IPS-18a (cell line): ENCODE data around the gene TMEM123.

Source experiments
- H3K27ac ChIP-seq: one replicate; pipeline ENCODE4 v1.5.1; 2013; ENCODE audit warnings: low read length
- H3K27me3 ChIP-seq: one replicate; pipeline ENCODE4 v1.6.1; 2013; ENCODE audit warnings: mild to moderate bottlenecking, low read length; ENCODE audit not compliant: control insufficient read depth, insufficient read depth
- H3K36me3 ChIP-seq: one replicate; pipeline ENCODE4 v1.6.1; 2013; ENCODE audit warnings: low read depth, low read length; ENCODE audit not compliant: control insufficient read depth
- H3K4me1 ChIP-seq: one replicate; pipeline ENCODE4 v1.6.1; 2013; ENCODE audit warnings: low read depth, low read length; ENCODE audit not compliant: control insufficient read depth
- H3K4me3 ChIP-seq: one replicate; pipeline ENCODE4 v1.5.1; 2013; ENCODE audit warnings: low read length
- H3K9ac ChIP-seq: one replicate; pipeline ENCODE4 v1.6.1; 2013; ENCODE audit warnings: mild to moderate bottlenecking, low read length, moderate library complexity
- H3K9me3 ChIP-seq: one replicate; pipeline ENCODE4 v1.6.1; 2013; ENCODE audit warnings: low read depth, low read length; ENCODE audit not compliant: control insufficient read depth

Gene TMEM123

DNA sequence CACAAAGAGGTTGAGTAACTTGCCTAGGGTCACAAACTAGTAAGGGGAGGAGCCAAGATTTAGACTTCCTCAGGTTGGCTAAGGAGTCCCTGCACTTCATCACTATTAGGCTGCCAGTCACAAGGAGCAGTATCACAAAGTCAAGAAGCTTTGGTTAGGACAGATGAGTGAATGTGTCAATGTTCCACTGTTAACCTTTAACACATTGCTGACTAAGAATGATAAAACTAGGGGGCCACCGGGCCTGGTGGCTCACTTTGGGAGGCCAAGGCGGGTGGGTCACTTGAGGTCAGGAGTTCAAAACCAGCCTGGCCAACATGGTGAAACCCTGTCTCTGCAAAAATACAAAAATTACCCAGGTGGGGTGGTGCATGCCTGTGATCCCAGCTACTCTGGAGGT is 32.0 kb downstream of the TMEM123 start:
- Histone ChIP-seq H3K9me3 (peaks cover 6% of the 10 kb centered on the region), H3K27me3 (no peaks in the 10 kb centered on the region), H3K27ac (no peak overlapping the region), H3K36me3 (no peaks in the 10 kb centered on the region), H3K9ac (no peak overlapping the region), H3K4me3 (no peak overlapping the region), H3K4me1 (no peaks in the 10 kb centered on the region)

GRCh38 chr11:102419181-102419580 is 33.4 kb downstream of the TMEM123 start:
- no peak overlapping the region for H3K4me3 ChIP-seq
- H3K27ac ChIP-seq = no peak overlapping the region
- H3K4me1 ChIP-seq = no peaks in the 10 kb centered on the region
- peaks cover 6% of the 10 kb centered on the region for H3K9me3 ChIP-seq
- no peaks in the 10 kb centered on the region for H3K36me3 ChIP-seq
- no peaks in the 10 kb centered on the region for H3K27me3 ChIP-seq
- no peak overlapping the region for H3K9ac ChIP-seq

- no peaks in the 10 kb centered on the region for H3K36me3 ChIP-seq
- H3K9ac ChIP-seq = no peak overlapping the region
- H3K4me1 ChIP-seq = no peaks in the 10 kb centered on the region
- H3K27me3 ChIP-seq = no peaks in the 10 kb centered on the region
- H3K9me3 ChIP-seq = peaks cover 6% of the 10 kb centered on the region
- H3K27ac ChIP-seq = no peak overlapping the region
- no peak overlapping the region for H3K4me3 ChIP-seq
These were observed 35.6 kb downstream of the TMEM123 start for GRCh38 chr11:102416976-102417375.

- no peaks in the 10 kb centered on the region for H3K36me3 ChIP-seq
These were observed 37.2 kb downstream of the TMEM123 start for GRCh38 chr11:102415304-102415916.

GRCh38 chr11:102414559-102414958 is 38.0 kb downstream of the TMEM123 start:
- Histone ChIP-seq H3K4me3 (no peak overlapping the region), H3K4me1 (no peaks in the 10 kb centered on the region), H3K27ac (no peak overlapping the region), H3K36me3 (no peaks in the 10 kb centered on the region), H3K9me3 (peaks cover 6% of the 10 kb centered on the region), H3K27me3 (no peaks in the 10 kb centered on the region), H3K9ac (no peak overlapping the region)

More at GRCh38 chr11:102415304-102415916, 37.2 kb downstream of the TMEM123 start:
- H3K4me3 ChIP-seq = no peak overlapping the region
- H3K4me1 ChIP-seq = no peaks in the 10 kb centered on the region
- H3K9me3 ChIP-seq = peaks cover 6% of the 10 kb centered on the region
- H3K27me3 ChIP-seq = no peaks in the 10 kb centered on the region
- H3K9ac ChIP-seq = no peak overlapping the region
- no peak overlapping the region for H3K27ac ChIP-seq

- Histone ChIP-seq H3K36me3 (no peaks in the 10 kb centered on the region), H3K27ac (no peak overlapping the region), H3K9me3 (peaks cover 6% of the 10 kb centered on the region), H3K9ac (no peak overlapping the region), H3K4me3 (no peak overlapping the region), H3K27me3 (no peaks in the 10 kb centered on the region), H3K4me1 (no peaks in the 10 kb centered on the region)
These were observed 39.1 kb downstream of the TMEM123 start for GRCh38 chr11:102413497-102413896.

- Histone ChIP-seq H3K27me3 (no peaks in the 10 kb centered on the region), H3K36me3 (no peaks in the 10 kb centered on the region), H3K27ac (no peak overlapping the region), H3K4me3 (no peak overlapping the region), H3K9me3 (no peaks in the 10 kb centered on the region), H3K9ac (no peak overlapping the region), H3K4me1 (no peaks in the 10 kb centered on the region)
These were observed 41.4 kb downstream of the TMEM123 start for GRCh38 chr11:102411142-102411541.

- no peaks in the 10 kb centered on the region for H3K36me3 ChIP-seq
- H3K27me3 ChIP-seq = no peaks in the 10 kb centered on the region
- H3K9me3 ChIP-seq = no peaks in the 10 kb centered on the region
- no peaks in the 10 kb centered on the region for H3K4me1 ChIP-seq
- no peak overlapping the region for H3K27ac ChIP-seq
- H3K9ac ChIP-seq = no peak overlapping the region
- H3K4me3 ChIP-seq = no peak overlapping the region
These were observed 42.2 kb downstream of the TMEM123 start for GRCh38 chr11:102410382-102410784.

- Histone ChIP-seq H3K4me3 (no peak overlapping the region), H3K36me3 (no peaks in the 10 kb centered on the region), H3K27me3 (no peaks in the 10 kb centered on the region), H3K4me1 (no peaks in the 10 kb centered on the region), H3K9me3 (no peaks in the 10 kb centered on the region), H3K9ac (no peak overlapping the region), H3K27ac (no peak overlapping the region)
These were observed 44.2 kb downstream of the TMEM123 start for GRCh38 chr11:102408339-102408738.

- Histone ChIP-seq H3K9ac (no peak overlapping the region), H3K4me1 (no peaks in the 10 kb centered on the region), H3K9me3 (no peaks in the 10 kb centered on the region), H3K4me3 (no peak overlapping the region), H3K27me3 (no peaks in the 10 kb centered on the region), H3K36me3 (no peaks in the 10 kb centered on the region), H3K27ac (no peak overlapping the region)
These were observed 44.7 kb downstream of the TMEM123 start for GRCh38 chr11:102407901-102408300.

GRCh38 chr11:102406099-102406498 is 46.5 kb downstream of the TMEM123 start:
- Histone ChIP-seq H3K27me3 (no peaks in the 10 kb centered on the region), H3K9me3 (no peaks in the 10 kb centered on the region), H3K27ac (no peak overlapping the region), H3K9ac (no peak overlapping the region), H3K4me1 (no peaks in the 10 kb centered on the region), H3K36me3 (peaks cover 10% of the 10 kb centered on the region), H3K4me3 (no peak overlapping the region)

DNA sequence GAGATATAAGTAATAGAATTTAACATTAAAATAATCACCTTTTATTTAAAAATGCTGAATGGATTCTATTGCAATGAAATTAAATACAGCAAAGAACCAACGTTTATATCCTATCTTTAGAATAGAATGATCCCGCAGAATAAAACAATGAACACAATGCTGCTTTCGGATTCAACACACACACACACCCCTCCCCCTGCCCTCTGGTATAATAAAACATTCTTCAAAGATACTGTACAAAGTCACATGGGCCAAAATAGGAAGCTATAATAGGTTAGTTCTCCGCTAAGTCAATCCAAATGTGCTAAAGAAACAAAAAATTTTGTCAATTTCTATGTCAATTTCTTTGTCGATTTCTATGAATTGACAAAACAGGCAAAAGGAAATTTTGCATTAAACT is 47.1 kb downstream of the TMEM123 start:
- H3K36me3 ChIP-seq = peaks cover 16% of the 10 kb centered on the region
- no peak overlapping the region for H3K9ac ChIP-seq
- no peak overlapping the region for H3K27ac ChIP-seq
- no peaks in the 10 kb centered on the region for H3K9me3 ChIP-seq
- no peaks in the 10 kb centered on the region for H3K27me3 ChIP-seq
- no peaks in the 10 kb centered on the region for H3K4me1 ChIP-seq
- H3K4me3 ChIP-seq = no peak overlapping the region
